Measurements from ENCODE around the gene PHPT1. TPM values are rescaled to one million over a fixed set of nuclear protein-coding genes. Genes with fewer than 3 reads are reported as not detected.

Gene PHPT1
- total and polyA plus RNA-seq, 2 of the 13 experiments (the other 11 are each of a cell fraction or from before 2014, with no cell fraction given): 189 to 192 TPM

DNA sequence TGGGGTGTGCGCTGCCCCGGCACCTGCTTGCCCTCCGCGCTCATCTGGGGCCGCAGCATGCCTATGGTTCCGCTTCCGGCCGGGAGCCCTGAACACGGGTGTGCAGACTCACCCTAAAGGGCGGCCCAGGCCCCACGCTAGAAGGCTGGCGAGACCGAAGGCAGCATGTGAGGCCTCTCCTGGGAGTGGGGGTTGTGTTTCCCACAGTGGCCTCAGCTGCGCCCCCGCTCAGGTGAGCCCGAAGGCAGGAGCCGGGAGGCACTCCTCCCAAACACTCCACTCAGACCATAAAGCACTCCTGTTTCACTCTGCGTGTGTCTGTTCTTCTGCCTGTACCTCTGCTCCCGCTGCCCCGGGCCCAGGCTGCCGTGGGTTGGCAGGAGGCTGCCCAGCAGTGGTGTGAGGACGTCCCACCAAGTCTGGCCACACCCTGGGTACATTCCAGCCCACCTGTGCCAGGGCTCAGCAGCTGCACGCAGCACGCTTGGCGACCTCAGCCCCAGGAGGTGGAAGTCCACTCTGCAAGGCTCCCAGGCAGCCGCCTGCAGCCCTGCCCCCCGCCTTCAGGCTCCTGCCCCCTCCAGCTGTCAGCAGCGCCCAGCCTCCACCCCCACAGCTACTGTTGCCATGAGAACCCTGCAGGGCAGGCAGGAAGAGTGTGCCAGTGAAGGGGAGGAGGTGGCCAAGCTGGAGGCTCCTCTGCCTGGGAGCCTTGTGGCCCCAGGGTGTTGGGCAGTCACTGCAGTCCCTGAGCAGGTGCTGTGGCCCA, 8.1 kb upstream of the PHPT1 start (continued):
- TF ChIP-seq, protein P1, sequence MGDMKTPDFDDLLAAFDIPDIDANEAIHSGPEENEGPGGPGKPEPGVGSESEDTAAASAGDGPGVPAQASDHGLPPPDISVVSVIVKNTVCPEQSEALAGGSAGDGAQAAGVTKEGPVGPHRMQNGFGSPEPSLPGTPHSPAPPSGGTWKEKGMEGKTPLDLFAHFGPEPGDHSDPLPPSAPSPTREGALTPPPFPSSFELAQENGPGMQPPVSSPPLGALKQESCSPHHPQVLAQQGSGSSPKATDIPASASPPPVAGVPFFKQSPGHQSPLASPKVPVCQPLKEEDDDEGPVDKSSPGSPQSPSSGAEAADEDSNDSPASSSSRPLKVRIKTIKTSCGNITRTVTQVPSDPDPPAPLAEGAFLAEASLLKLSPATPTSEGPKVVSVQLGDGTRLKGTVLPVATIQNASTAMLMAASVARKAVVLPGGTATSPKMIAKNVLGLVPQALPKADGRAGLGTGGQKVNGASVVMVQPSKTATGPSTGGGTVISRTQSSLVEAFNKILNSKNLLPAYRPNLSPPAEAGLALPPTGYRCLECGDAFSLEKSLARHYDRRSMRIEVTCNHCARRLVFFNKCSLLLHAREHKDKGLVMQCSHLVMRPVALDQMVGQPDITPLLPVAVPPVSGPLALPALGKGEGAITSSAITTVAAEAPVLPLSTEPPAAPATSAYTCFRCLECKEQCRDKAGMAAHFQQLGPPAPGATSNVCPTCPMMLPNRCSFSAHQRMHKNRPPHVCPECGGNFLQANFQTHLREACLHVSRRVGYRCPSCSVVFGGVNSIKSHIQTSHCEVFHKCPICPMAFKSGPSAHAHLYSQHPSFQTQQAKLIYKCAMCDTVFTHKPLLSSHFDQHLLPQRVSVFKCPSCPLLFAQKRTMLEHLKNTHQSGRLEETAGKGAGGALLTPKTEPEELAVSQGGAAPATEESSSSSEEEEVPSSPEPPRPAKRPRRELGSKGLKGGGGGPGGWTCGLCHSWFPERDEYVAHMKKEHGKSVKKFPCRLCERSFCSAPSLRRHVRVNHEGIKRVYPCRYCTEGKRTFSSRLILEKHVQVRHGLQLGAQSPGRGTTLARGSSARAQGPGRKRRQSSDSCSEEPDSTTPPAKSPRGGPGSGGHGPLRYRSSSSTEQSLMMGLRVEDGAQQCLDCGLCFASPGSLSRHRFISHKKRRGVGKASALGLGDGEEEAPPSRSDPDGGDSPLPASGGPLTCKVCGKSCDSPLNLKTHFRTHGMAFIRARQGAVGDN (CRISPR knock-in tag; IDR thresholded peaks at IDR 0.05): peak; percentile 85
- TF ChIP-seq, protein P2, sequence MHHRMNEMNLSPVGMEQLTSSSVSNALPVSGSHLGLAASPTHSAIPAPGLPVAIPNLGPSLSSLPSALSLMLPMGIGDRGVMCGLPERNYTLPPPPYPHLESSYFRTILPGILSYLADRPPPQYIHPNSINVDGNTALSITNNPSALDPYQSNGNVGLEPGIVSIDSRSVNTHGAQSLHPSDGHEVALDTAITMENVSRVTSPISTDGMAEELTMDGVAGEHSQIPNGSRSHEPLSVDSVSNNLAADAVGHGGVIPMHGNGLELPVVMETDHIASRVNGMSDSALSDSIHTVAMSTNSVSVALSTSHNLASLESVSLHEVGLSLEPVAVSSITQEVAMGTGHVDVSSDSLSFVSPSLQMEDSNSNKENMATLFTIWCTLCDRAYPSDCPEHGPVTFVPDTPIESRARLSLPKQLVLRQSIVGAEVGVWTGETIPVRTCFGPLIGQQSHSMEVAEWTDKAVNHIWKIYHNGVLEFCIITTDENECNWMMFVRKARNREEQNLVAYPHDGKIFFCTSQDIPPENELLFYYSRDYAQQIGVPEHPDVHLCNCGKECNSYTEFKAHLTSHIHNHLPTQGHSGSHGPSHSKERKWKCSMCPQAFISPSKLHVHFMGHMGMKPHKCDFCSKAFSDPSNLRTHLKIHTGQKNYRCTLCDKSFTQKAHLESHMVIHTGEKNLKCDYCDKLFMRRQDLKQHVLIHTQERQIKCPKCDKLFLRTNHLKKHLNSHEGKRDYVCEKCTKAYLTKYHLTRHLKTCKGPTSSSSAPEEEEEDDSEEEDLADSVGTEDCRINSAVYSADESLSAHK (CRISPR knock-in tag; IDR thresholded peaks at IDR 0.05; ENCODE audit: borderline replicate concordance): no peak
- TF ChIP-seq JUNB (CRISPR knock-in tag; IDR thresholded peaks at IDR 0.05; ENCODE audit: borderline replicate concordance): no peak
- TF ChIP-seq, protein P3, sequence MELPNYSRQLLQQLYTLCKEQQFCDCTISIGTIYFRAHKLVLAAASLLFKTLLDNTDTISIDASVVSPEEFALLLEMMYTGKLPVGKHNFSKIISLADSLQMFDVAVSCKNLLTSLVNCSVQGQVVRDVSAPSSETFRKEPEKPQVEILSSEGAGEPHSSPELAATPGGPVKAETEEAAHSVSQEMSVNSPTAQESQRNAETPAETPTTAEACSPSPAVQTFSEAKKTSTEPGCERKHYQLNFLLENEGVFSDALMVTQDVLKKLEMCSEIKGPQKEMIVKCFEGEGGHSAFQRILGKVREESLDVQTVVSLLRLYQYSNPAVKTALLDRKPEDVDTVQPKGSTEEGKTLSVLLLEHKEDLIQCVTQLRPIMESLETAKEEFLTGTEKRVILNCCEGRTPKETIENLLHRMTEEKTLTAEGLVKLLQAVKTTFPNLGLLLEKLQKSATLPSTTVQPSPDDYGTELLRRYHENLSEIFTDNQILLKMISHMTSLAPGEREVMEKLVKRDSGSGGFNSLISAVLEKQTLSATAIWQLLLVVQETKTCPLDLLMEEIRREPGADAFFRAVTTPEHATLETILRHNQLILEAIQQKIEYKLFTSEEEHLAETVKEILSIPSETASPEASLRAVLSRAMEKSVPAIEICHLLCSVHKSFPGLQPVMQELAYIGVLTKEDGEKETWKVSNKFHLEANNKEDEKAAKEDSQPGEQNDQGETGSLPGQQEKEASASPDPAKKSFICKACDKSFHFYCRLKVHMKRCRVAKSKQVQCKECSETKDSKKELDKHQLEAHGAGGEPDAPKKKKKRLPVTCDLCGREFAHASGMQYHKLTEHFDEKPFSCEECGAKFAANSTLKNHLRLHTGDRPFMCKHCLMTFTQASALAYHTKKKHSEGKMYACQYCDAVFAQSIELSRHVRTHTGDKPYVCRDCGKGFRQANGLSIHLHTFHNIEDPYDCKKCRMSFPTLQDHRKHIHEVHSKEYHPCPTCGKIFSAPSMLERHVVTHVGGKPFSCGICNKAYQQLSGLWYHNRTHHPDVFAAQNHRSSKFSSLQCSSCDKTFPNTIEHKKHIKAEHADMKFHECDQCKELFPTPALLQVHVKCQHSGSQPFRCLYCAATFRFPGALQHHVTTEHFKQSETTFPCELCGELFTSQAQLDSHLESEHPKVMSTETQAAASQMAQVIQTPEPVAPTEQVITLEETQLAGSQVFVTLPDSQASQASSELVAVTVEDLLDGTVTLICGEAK (IDR thresholded peaks at IDR 0.05): no peak
- TF ChIP-seq, protein P3 (CRISPR knock-in tag; IDR thresholded peaks at IDR 0.05): no peak
- TF ChIP-seq CENPX (CRISPR knock-in tag; IDR thresholded peaks at IDR 0.05): no peak
- TF ChIP-seq NONO (IDR thresholded peaks at IDR 0.05): no peak
- TF ChIP-seq NONO (CRISPR knock-in tag; conservative IDR thresholded peaks at IDR 0.05): peak; percentile 90
- TF ChIP-seq, protein P4, sequence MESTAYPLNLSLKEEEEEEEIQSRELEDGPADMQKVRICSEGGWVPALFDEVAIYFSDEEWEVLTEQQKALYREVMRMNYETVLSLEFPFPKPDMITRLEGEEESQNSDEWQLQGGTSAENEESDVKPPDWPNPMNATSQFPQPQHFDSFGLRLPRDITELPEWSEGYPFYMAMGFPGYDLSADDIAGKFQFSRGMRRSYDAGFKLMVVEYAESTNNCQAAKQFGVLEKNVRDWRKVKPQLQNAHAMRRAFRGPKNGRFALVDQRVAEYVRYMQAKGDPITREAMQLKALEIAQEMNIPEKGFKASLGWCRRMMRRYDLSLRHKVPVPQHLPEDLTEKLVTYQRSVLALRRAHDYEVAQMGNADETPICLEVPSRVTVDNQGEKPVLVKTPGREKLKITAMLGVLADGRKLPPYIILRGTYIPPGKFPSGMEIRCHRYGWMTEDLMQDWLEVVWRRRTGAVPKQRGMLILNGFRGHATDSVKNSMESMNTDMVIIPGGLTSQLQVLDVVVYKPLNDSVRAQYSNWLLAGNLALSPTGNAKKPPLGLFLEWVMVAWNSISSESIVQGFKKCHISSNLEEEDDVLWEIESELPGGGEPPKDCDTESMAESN (CRISPR knock-in tag; conservative IDR thresholded peaks at IDR 0.05): no peak

Data from HepG2 (cell line).